OCI-LY7 (cell line): ENCODE data around the gene ADAM12.

Source experiments
- EZH2phosphoT487 ChIP-seq: fragments of 200-600 bp; sonication (generic); IDR thresholded peaks from 2 replicates; pipeline ENCODE4 v1.6.1; 2018; ENCODE audit warnings: low read depth, borderline replicate concordance, mild to moderate bottlenecking, mixed run types, antibody characterized with exemption, low read length, moderate library complexity, mixed read lengths
- TF ChIP-seq, protein P1 (sequence below): fragments of 200-600 bp; sonication (generic); conservative IDR thresholded peaks from 2 replicates; pipeline ENCODE4 v1.5.1; 2014; ENCODE audit warnings: mild to moderate bottlenecking, antibody characterized with exemption, low read length, moderate library complexity, mixed read lengths

- TF ChIP-seq, protein P1, sequence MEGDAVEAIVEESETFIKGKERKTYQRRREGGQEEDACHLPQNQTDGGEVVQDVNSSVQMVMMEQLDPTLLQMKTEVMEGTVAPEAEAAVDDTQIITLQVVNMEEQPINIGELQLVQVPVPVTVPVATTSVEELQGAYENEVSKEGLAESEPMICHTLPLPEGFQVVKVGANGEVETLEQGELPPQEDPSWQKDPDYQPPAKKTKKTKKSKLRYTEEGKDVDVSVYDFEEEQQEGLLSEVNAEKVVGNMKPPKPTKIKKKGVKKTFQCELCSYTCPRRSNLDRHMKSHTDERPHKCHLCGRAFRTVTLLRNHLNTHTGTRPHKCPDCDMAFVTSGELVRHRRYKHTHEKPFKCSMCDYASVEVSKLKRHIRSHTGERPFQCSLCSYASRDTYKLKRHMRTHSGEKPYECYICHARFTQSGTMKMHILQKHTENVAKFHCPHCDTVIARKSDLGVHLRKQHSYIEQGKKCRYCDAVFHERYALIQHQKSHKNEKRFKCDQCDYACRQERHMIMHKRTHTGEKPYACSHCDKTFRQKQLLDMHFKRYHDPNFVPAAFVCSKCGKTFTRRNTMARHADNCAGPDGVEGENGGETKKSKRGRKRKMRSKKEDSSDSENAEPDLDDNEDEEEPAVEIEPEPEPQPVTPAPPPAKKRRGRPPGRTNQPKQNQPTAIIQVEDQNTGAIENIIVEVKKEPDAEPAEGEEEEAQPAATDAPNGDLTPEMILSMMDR = no peak
- TF ChIP-seq EZH2phosphoT487 = no peak
These were observed 314.7 kb downstream of the ADAM12 start for GRCh38 chr10:126073606-126074005.
